Lung (tissue), 12 donors: ENCODE measurements around the gene KRTAP10-10. TPM values are rescaled to one million over a fixed set of nuclear protein-coding genes. Genes with fewer than 3 reads are reported as not detected.

Experiments
- ATAC-seq: fragments of 200-7000 bp; cut with Tn5 transposase; one replicate; pipeline ENCODE4 v1.9.1; 2020; ENCODE audit warnings: moderate number of reproducible peaks; ENCODE audit not compliant: insufficient read depth, low FRiP score
- DNase-seq, 3 donors: peaks; one replicate each; pipeline ENCODE4 v3.0.0-alpha.2; 2013 to 2017
- H3K27ac ChIP-seq, 2 donors: one replicate each; pipeline ENCODE4 v1.5.1; 2013; ENCODE audit warnings: mild to moderate bottlenecking in 2 of 2, moderate library complexity in 2 of 2, control low read depth in 1 of 2, inconsistent platforms in 1 of 2, low read depth in 1 of 2, low read length in 1 of 2
- H3K27me3 ChIP-seq, 3 donors: one replicate each; pipeline ENCODE4 v1.5.1; 2013; ENCODE audit warnings: low read length in 2 of 3; ENCODE audit not compliant: control insufficient read depth in 3 of 3, insufficient read depth in 3 of 3
- H3K36me3 ChIP-seq, 4 donors: one replicate each; pipeline ENCODE4 v1.5.1; 2013; ENCODE audit warnings: low read length in 4 of 4, mild to moderate bottlenecking in 1 of 4, moderate library complexity in 1 of 4; ENCODE audit not compliant: control insufficient read depth in 4 of 4, insufficient read depth in 4 of 4
- H3K4me1 ChIP-seq, 5 donors: one replicate each; pipeline ENCODE4 v1.5.1; 2013; ENCODE audit warnings: low read length in 5 of 5, mild to moderate bottlenecking in 2 of 5, moderate library complexity in 1 of 5; ENCODE audit not compliant: control insufficient read depth in 5 of 5, insufficient read depth in 5 of 5
- H3K4me3 ChIP-seq: one replicate; pipeline ENCODE4 v1.5.1; 2013; ENCODE audit warnings: mild to moderate bottlenecking, control low read depth, moderate library complexity
- H3K9ac ChIP-seq, 2 donors: one replicate each; pipeline ENCODE4 v1.5.1; 2013; ENCODE audit warnings: low read length in 2 of 2, control low read depth in 1 of 2; ENCODE audit not compliant: insufficient read depth in 1 of 2
- H3K9me3 ChIP-seq, 4 donors: one replicate each; pipeline ENCODE4 v1.5.1; 2013; ENCODE audit warnings: low read length in 3 of 4, mild to moderate bottlenecking in 1 of 4, moderate library complexity in 1 of 4; ENCODE audit not compliant: control insufficient read depth in 4 of 4, insufficient read depth in 3 of 4
- WGBS, 2 donors: extraction: QIAGEN DNeasy Blood & Tissue Kit; methylation state at CpG; one replicate each; pipeline ENCODE4 v1.1.7; 2013; 5-methylcytosine and 5-hydroxymethylcytosine counted together
- polyA plus RNA-seq, 2 donors: library from polyadenylated mRNA; stranded (reverse); fragments of 200-250 nt; gene quantifications; one replicate each; pipeline ENCODE4 v1.2.1, GENCODE V29; 2013
- total RNA-seq, 2 donors: library from RNA; depleted of rRNA in 1 of 2; stranded (reverse); fragments of >200 nt in 1 of 2; gene quantifications; one replicate each; pipeline ENCODE4 v1.2.1, GENCODE V29; 2014 to 2021
- TF ChIP-seq, protein P1 (sequence below): IDR thresholded peaks from 2 replicates; pipeline ENCODE4 v1.5.1; 2012; ENCODE audit warnings: mild to moderate bottlenecking; ENCODE audit errors: control extremely low read depth, extremely low read depth
- donor health status: control.
- donor health status: control.
- donor health status: Bipolar disorder and iron deficiency.
- donor health status: healthy.
- donor health status: DM: yes; HTN: yes; CAD: no.

Gene KRTAP10-10
- total and polyA plus RNA-seq, 4 donors, result not detected

DNA sequence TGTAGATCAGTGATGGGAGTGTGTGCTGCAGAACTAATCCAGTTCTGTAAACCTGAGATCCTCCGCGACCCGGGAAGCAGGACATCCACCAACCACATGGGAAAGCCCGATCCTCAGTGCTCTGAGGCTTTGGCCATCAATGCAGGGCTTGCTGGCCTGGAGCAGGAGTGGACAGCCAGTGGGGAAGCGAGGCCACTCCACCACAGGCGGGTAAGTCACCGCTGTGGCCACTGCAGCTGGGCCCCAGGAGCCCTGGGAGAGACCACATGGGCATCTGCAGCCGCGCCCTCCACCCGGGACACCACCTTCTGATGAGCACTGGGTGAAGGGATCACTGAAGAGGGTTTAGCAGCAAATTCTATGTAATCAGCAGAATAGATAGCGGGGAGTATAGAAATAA lies 44.0 kb downstream of the KRTAP10-10 start:
- peaks cover 0 to 3% (median 0%) of the 10 kb centered on the region in 3 donors for H3K27me3 ChIP-seq
- ATAC-seq (no peak), DNase-seq (no peak)
- TF ChIP-seq, protein P1, sequence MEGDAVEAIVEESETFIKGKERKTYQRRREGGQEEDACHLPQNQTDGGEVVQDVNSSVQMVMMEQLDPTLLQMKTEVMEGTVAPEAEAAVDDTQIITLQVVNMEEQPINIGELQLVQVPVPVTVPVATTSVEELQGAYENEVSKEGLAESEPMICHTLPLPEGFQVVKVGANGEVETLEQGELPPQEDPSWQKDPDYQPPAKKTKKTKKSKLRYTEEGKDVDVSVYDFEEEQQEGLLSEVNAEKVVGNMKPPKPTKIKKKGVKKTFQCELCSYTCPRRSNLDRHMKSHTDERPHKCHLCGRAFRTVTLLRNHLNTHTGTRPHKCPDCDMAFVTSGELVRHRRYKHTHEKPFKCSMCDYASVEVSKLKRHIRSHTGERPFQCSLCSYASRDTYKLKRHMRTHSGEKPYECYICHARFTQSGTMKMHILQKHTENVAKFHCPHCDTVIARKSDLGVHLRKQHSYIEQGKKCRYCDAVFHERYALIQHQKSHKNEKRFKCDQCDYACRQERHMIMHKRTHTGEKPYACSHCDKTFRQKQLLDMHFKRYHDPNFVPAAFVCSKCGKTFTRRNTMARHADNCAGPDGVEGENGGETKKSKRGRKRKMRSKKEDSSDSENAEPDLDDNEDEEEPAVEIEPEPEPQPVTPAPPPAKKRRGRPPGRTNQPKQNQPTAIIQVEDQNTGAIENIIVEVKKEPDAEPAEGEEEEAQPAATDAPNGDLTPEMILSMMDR, result no peak
- no peak overlapping the region for H3K4me3 ChIP-seq
- H3K4me1 ChIP-seq, result no peaks in the 10 kb centered on the region
- no peak overlapping the region for H3K27ac ChIP-seq
- WGBS, 2 donors, result 82 to 83% methylated on average over 11 of the region's 11 CpGs
- H3K9ac ChIP-seq, result no peak overlapping the region
- no peaks in the 10 kb centered on the region for H3K36me3 ChIP-seq
- no peaks in the 10 kb centered on the region for H3K9me3 ChIP-seq

DNA sequence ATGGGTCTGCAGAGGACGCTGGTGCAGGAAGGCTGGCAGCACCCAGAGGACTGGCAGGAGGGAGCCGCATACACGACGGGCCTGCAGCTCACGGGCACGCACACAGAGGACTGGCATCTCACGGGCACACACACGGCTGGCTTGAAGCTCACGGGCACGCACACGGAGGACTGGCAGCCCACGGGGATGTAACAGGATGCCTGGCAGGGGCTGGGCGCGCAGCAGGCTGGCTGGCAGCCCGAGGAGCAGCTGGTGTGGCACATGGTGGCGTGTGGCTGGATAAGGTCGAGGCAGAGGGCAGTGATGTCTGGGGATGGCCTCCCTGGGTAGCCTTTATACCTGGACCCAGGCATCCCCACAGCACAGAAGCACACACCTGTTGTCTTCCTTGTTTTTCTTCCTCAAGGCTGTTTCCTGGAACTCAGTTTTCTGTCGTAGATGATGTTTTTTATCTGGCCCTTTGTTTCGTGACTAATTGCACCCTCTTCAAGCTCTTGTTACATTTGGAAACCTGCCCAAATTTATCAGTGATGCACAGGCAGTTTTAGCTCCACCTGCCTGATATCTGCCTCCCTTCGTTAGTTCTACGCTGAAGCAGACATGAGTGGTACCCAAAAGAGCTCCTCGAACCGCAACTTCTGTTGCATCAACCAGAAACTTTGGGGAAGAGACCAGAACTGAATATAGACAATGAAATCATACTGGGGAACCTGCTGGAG lies 44.9 kb downstream of the KRTAP10-10 start, which contains the start of gene KRTAP12-1:
KRTAP12-1 (minus strand) TSS at position 303 of the 719 bp plus-strand sequence; CDS start at position 263, 40 bp downstream.
- Histone ChIP-seq H3K4me3 (no peak within 1 kb of the TSS), H3K4me1 (no peaks in the 10 kb centered on the region), H3K27ac (no peak within 1 kb of the TSS), H3K9ac (no peak within 1 kb of the TSS), H3K27me3 (peaks cover 0 to 6% (median 2%) of the 10 kb centered on the region in 3 donors), H3K9me3 (no peaks in the 10 kb centered on the region), H3K36me3 (no peaks in the 10 kb centered on the region)
- DNase-seq (no peak), ATAC-seq (no peak)
- TF ChIP-seq, protein P1, result no peak
- 74 to 78% methylated on average over 21 to 23 of the region's 23 CpGs for WGBS, 2 donors

DNA sequence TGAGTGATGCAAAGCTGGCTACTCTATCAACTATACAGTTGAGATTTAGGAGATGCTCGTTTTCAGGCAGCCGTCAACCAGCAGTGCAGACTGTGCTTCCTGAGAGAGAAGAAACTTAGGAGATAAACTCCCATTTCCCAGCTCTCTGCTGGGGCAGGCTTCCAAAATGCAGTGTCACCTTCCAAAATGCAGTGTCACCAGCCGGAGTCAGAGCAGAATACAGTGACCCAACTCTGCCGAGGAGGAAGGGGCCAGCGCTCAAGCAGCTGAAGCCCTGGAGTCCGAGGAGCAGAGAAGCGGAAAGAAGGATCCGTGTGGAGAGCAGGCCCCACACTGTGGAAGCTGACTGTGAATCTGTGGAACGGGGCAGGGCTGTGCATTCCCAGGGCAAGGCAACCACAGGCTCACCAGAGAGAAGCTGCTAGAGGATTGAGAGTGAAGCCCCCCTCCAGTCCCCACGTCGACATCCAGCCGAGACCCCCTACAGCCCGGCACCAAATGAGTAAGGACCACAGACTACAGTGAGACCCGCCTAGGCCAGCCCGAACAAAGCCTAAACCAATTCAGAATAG lies 45.5 kb downstream of the KRTAP10-10 start:
- DNase-seq, result no peak
- 79 to 84% methylated on average over 15 of the region's 15 CpGs for WGBS, 2 donors
- no peak overlapping the region for H3K27ac ChIP-seq
- H3K4me1 ChIP-seq, result no peaks in the 10 kb centered on the region
- no peaks in the 10 kb centered on the region for H3K36me3 ChIP-seq
- H3K27me3 ChIP-seq, result peaks cover 0 to 10% (median 6%) of the 10 kb centered on the region in 3 donors
- TF ChIP-seq, protein P1, result no peak
- no peaks in the 10 kb centered on the region for H3K9me3 ChIP-seq
- H3K9ac ChIP-seq, result no peak overlapping the region
- ATAC-seq, result no peak
- no peak overlapping the region for H3K4me3 ChIP-seq
